GM12878 (cell line): ENCODE measurements around the gene AKT1S1. TPM values are rescaled to one million over a fixed set of nuclear protein-coding genes. Genes with fewer than 3 reads are reported as not detected.

ENCODE experiments used
- ATAC-seq: fragments of 200-7000 bp; cut with Tn5 transposase; 3 replicates; pipeline ENCODE4 v1.9.1; 2020; ENCODE audit warnings: mild to moderate bottlenecking, moderate library complexity
- BruUV-seq: library from RNA; stranded (reverse); fragments of 400-500 nt; replicated peaks from 2 replicates; lab custom pipeline; 2021; lab: Mats Ljungman, UMichigan
- CTCF ChIA-PET: fragments of 300-600 bp; sonication (Branson Sonifier 250); formaldehyde crosslinking; extraction: SDS; loops from one replicate; lab custom pipeline; 2021; ENCODE audit warnings: inconsistent platforms; lab: Yijun Ruan, JAX
- POLR2A ChIA-PET: fragments of 350-600 bp; formaldehyde crosslinking; extraction: SDS; loops from one replicate; lab custom pipeline; 2021; ENCODE audit warnings: inconsistent platforms; lab: Charles Lee
- RAD21 ChIA-PET: fragments of 300-600 bp; sonication (Branson Sonifier 250); formaldehyde crosslinking; loops from one replicate; lab custom pipeline; 2023; ENCODE audit warnings: antibody characterized with exemption; ENCODE audit not compliant: unreplicated experiment; lab: Charles Lee
- SMC1A ChIA-PET: fragments of 300-600 bp; sonication (Branson Sonifier 250); formaldehyde crosslinking; loops from one replicate; lab custom pipeline; 2023; ENCODE audit not compliant: unreplicated experiment, uncharacterized antibody; lab: Charles Lee
- DNase-seq: peaks from one replicate; pipeline ENCODE4 v3.0.0-alpha.2; 2011; ENCODE audit warnings: low read depth, low spot score
- FAIRE-seq: peaks from 3 replicates; lab custom pipeline; 2011; peaks lifted over from hg19 to GRCh38; lab: Jason Lieb, UNC
- H2AFZ ChIP-seq: 2 replicates; pipeline ENCODE4 v1.6.0; 2011; ENCODE audit warnings: low read depth, low read length, control low read depth; ENCODE audit not compliant: control insufficient read depth
- H3K27ac ChIP-seq: 2 replicates; pipeline ENCODE4 v1.5.1; 2011; ENCODE audit warnings: control low read depth; ENCODE audit not compliant: control insufficient read depth, insufficient read depth
- H3K27me3 ChIP-seq, 2 experiments: replicated peaks in 1 of 2; 2 replicates each; pipeline versions ENCODE4 v1.6.0 to v1.6.1; 2011; ENCODE audit warnings: low read length in 1 of 2; ENCODE audit not compliant: control insufficient read depth in 2 of 2, insufficient read depth in 2 of 2
- H3K36me3 ChIP-seq, 2 experiments: 2 replicates each; pipeline ENCODE4 v1.5.1; 2011; ENCODE audit warnings: low read length in 1 of 2; ENCODE audit not compliant: control insufficient read depth in 2 of 2, insufficient read depth in 2 of 2
- H3K4me1 ChIP-seq: 2 replicates; pipeline ENCODE4 v1.6.1; 2011; ENCODE audit warnings: mild to moderate bottlenecking, low read length, moderate library complexity, mixed read lengths; ENCODE audit not compliant: control insufficient read depth, insufficient read depth
- H3K4me2 ChIP-seq: 2 replicates; pipeline ENCODE4 v1.6.0; 2011; ENCODE audit warnings: control low read depth; ENCODE audit not compliant: control insufficient read depth, insufficient read depth
- H3K4me3 ChIP-seq: fragments of 200-600 bp; sonication (generic); 2 replicates; pipeline ENCODE4 v1.5.1; 2016
- H3K79me2 ChIP-seq: 2 replicates; pipeline ENCODE4 v1.6.0; 2011; ENCODE audit warnings: low read length; ENCODE audit not compliant: control insufficient read depth, insufficient read depth
- H3K9ac ChIP-seq: 2 replicates; pipeline ENCODE4 v1.8.0; 2011; ENCODE audit warnings: low read length, control low read depth, mixed read lengths; ENCODE audit not compliant: control insufficient read depth, insufficient read depth
- H3K9me3 ChIP-seq: replicated peaks from 3 replicates; pipeline ENCODE4 v1.5.1; 2011; ENCODE audit warnings: mild to moderate bottlenecking, low read length; ENCODE audit not compliant: control insufficient read depth, insufficient read depth
- H4K20me1 ChIP-seq: 2 replicates; pipeline ENCODE4 v1.6.0; 2011; ENCODE audit not compliant: control insufficient read depth, insufficient read depth
- ATF2 ChIP-seq: IDR thresholded peaks from 2 replicates; pipeline ENCODE4 v1.6.1; 2012; ENCODE audit warnings: low read length, inconsistent platforms
- CUX1 ChIP-seq: IDR thresholded peaks from 2 replicates; pipeline ENCODE4 v1.6.1; 2012; ENCODE audit warnings: improper control_type of control experiment, low read depth, low read length; ENCODE audit not compliant: insufficient replicate concordance
- ETV6 ChIP-seq, 2 experiments: fragments of 450-650 bp in 1 of 2; IDR thresholded peaks in 1 of 2; conservative IDR thresholded peaks in 1 of 2; 2 replicates each; pipeline ENCODE4 v1.6.1; 2014; ENCODE audit warnings: antibody characterized with exemption in 1 of 2, borderline replicate concordance in 1 of 2, low read depth in 1 of 2, mild to moderate bottlenecking in 1 of 2, moderate library complexity in 1 of 2
- MTA2 ChIP-seq: fragments of 450-650 bp; IDR thresholded peaks from 2 replicates; pipeline ENCODE4 v1.6.1; 2016; ENCODE audit warnings: low read depth, mild to moderate bottlenecking, moderate library complexity
- RAD21 ChIP-seq: IDR thresholded peaks from 2 replicates; pipeline ENCODE4 v1.6.1; 2011; ENCODE audit warnings: mild to moderate bottlenecking, low read depth, low read length, moderate library complexity; ENCODE audit not compliant: insufficient read depth
- SUPT20H ChIP-seq: IDR thresholded peaks from 2 replicates; pipeline ENCODE4 v1.6.1; 2011; ENCODE audit warnings: low read depth, mild to moderate bottlenecking, low read length, moderate library complexity, borderline replicate concordance; ENCODE audit not compliant: control insufficient read depth
- WGBS: methylation state at CpG from one replicate; pipeline ENCODE4 v1.1.6; 2016; ENCODE audit warnings: low lambda C conversion rate; ENCODE audit not compliant: insufficient replicate concordance, insufficient coverage; ENCODE audit errors: missing lambda C conversion rate; 5-methylcytosine and 5-hydroxymethylcytosine counted together
- in situ Hi-C: fragments of 300-500 bp; cut with MboI; formaldehyde crosslinking; loops from 9 replicates; pipeline ENCODE4 v1.14.3; 2018; ENCODE audit warnings: mixed read lengths
- intact Hi-C: fragments of 100-400 bp; cut with micrococcal nuclease; formaldehyde crosslinking; loops from one replicate; pipeline ENCODE4 v1.14.2; 2022; ENCODE audit not compliant: unreplicated experiment
- polyA plus RNA-seq, 11 experiments: library from polyadenylated mRNA; depleted of rRNA in 4 of 11; unstranded in 6 of 11; stranded (reverse) in 5 of 11; fragments of >200 nt; fragmentation: Nextera tagmentation in 4 of 11; fragmentation: Illumina TruSeq in 1 of 11; extraction: Ambion mirVana in 4 of 11; extraction: Trizol in 1 of 11; gene quantifications; 1 replicate in 1 of 11; 2 replicates in 10 of 11; pipeline versions ENCODE4 v1.2.1 to v1.2.3, GENCODE V29; 2011 to 2016; ENCODE audit warnings: inconsistent platforms in 2 of 11, missing spikeins in 2 of 11, low read depth in 1 of 11
- total RNA-seq, 4 experiments: library from RNA; depleted of rRNA in 3 of 4; stranded (reverse); fragments of >200 nt in 3 of 4; fragmentation: Illumina TruSeq in 1 of 4; extraction: Trizol in 1 of 4; gene quantifications; 2 replicates each; pipeline versions ENCODE4 v1.2.1 to v1.2.3, GENCODE V29; 2013 to 2021

The AKT1S1 gene
- total and polyA plus RNA-seq, 10 of the 15 experiments (the other 5 are each of a cell fraction or from before 2014, with no cell fraction given) = 0.43 to 23.0 (median 12.3) TPM

- SMC1A ChIA-PET = interaction anchor here (0.5 to 0.6 kb wide), 2 partner anchors 8 to 118 kb away, joined by 3 read pairs; no protein-coding TSS in a partner anchor
- TF ChIP-seq ETV6 (conservative IDR thresholded peaks at IDR 0.05 in 1 of 2, IDR thresholded peaks at IDR 0.05 in 1 of 2; ENCODE audit: borderline replicate concordance in 1 of 2, low read depth in 1 of 2) (no peak), RAD21 (no peak), SUPT20H (no peak), ATF2 (no peak)
- intact Hi-C loops = no loop called here
- H2AFZ ChIP-seq = no peak overlapping the region
- H3K36me3 ChIP-seq = peaks cover 10 to 11% of the 10 kb centered on the region in 2 experiments
- no TSS peak for BruUV-seq
- POLR2A ChIA-PET = no interaction called here
- H3K79me2 ChIP-seq = no peaks in the 10 kb centered on the region
- no peak overlapping the region for H3K9ac ChIP-seq
- ATAC-seq = no peak
- no peaks in the 10 kb centered on the region for H3K9me3 ChIP-seq
- no peak for FAIRE-seq
- CTCF ChIA-PET = no interaction called here
- RAD21 ChIA-PET = no interaction called here
- H3K27ac ChIP-seq = no peak overlapping the region
- no peak for DNase-seq
- no peaks in the 10 kb centered on the region for H4K20me1 ChIP-seq
- H3K4me3 ChIP-seq = no peak overlapping the region
- no peak overlapping the region for H3K4me2 ChIP-seq
- H3K27me3 ChIP-seq = no peaks in the 10 kb centered on the region
- in situ Hi-C loops = no loop called here
- WGBS = 97% methylated on average over 11 of the region's 11 CpGs
- H3K4me1 ChIP-seq = peaks cover 13% of the 10 kb centered on the region
Measured at GRCh38 chr19:49840321-49840720, 36.8 kb downstream of the AKT1S1 start.

GRCh38 chr19:49839713-49840112 is 37.4 kb downstream of the AKT1S1 start:
- in situ Hi-C loops (no loop called here), intact Hi-C loops (no loop called here)
- no peak overlapping the region for H3K9ac ChIP-seq
- no peaks in the 10 kb centered on the region for H4K20me1 ChIP-seq
- H3K36me3 ChIP-seq = peaks cover 11 to 12% of the 10 kb centered on the region in 2 experiments
- H3K4me3 ChIP-seq = no peak overlapping the region
- H3K79me2 ChIP-seq = no peaks in the 10 kb centered on the region
- SMC1A ChIA-PET = interaction anchor here (0.5 to 0.6 kb wide), 2 partner anchors 8 to 118 kb away, joined by 3 read pairs; no protein-coding TSS in a partner anchor
- CTCF ChIA-PET = no interaction called here
- H3K27me3 ChIP-seq = no peaks in the 10 kb centered on the region
- POLR2A ChIA-PET = no interaction called here
- WGBS = 94% methylated on average over 11 of the region's 11 CpGs
- DNase-seq (no peak), FAIRE-seq (no peak), ATAC-seq (no peak)
- no peaks in the 10 kb centered on the region for H3K9me3 ChIP-seq
- H2AFZ ChIP-seq = no peak overlapping the region
- H3K27ac ChIP-seq = no peak overlapping the region
- RAD21 ChIA-PET = no interaction called here
- H3K4me1 ChIP-seq = peaks cover 10% of the 10 kb centered on the region
- H3K4me2 ChIP-seq = no peak overlapping the region
- BruUV-seq = no TSS peak
- TF ChIP-seq MTA2 (no peak), CUX1 (no peak)
